Epithelial cell of prostate (primary cell): Measurements from ENCODE around the gene CDS1.

Experiments used
- DNase-seq: peaks from one replicate; pipeline ENCODE4 v3.0.0-alpha.2; 2011; ENCODE audit warnings: low read depth, low spot score
- H3K27ac ChIP-seq: fragments of 450-650 bp; 2 replicates; pipeline ENCODE4 v1.5.1; 2017; ENCODE audit warnings: mild to moderate bottlenecking

The CDS1 gene

GRCh38 chr4:84597450-84597849 lies 14.5 kb downstream of the CDS1 start:
- peak overlapping the region; percentile 98 for H3K27ac ChIP-seq
- DNase-seq: no peak

GRCh38 chr4:84606645-84607044 lies 23.7 kb downstream of the CDS1 start:
- peak overlapping the region; percentile 56 for H3K27ac ChIP-seq
- no peak for DNase-seq

- H3K27ac ChIP-seq: no peak overlapping the region
- DNase-seq: no peak
Observed at GRCh38 chr4:84611531-84611930, 28.6 kb downstream of the CDS1 start.

- no peak overlapping the region for H3K27ac ChIP-seq
- DNase-seq: no peak
Observed at GRCh38 chr4:84614891-84615290, 32.0 kb downstream of the CDS1 start.

- no peak for DNase-seq
- H3K27ac ChIP-seq: no peak overlapping the region
Observed at GRCh38 chr4:84615355-84615754, 32.4 kb downstream of the CDS1 start.

- no peak overlapping the region for H3K27ac ChIP-seq
- DNase-seq: no peak
Observed at GRCh38 chr4:84622959-84623358, 40.0 kb downstream of the CDS1 start.

GRCh38 chr4:84623661-84624060 lies 40.7 kb downstream of the CDS1 start:
- DNase-seq: no peak

GRCh38 chr4:84626673-84627072 lies 43.7 kb downstream of the CDS1 start:
- no peak overlapping the region for H3K27ac ChIP-seq
- no peak for DNase-seq

More at GRCh38 chr4:84623661-84624060, 40.7 kb downstream of the CDS1 start:
- no peak overlapping the region for H3K27ac ChIP-seq

- peak overlapping the region; percentile 67 for H3K27ac ChIP-seq
- DNase-seq: peak; percentile 41
Observed at GRCh38 chr4:84631573-84631972, 48.6 kb downstream of the CDS1 start.

GRCh38 chr4:84632092-84632491 lies 49.2 kb downstream of the CDS1 start:
- DNase-seq: peak; percentile 58
- peak overlapping the region; percentile 67 for H3K27ac ChIP-seq

- peak; percentile 14 for DNase-seq
- no peak overlapping the region for H3K27ac ChIP-seq
Observed at GRCh38 chr4:84634961-84635360, 52.0 kb downstream of the CDS1 start.

- no peak overlapping the region for H3K27ac ChIP-seq
- no peak for DNase-seq
Observed at GRCh38 chr4:84638092-84638491, 55.2 kb downstream of the CDS1 start.

GRCh38 chr4:84639145-84639544 lies 56.2 kb downstream of the CDS1 start:
- DNase-seq: no peak
- H3K27ac ChIP-seq: no peak overlapping the region

- no peak overlapping the region for H3K27ac ChIP-seq
- DNase-seq: no peak
Observed at GRCh38 chr4:84644087-84644486, 61.2 kb downstream of the CDS1 start.

GRCh38 chr4:84647312-84647884 lies 64.5 kb downstream of the CDS1 start:
- H3K27ac ChIP-seq: no peak overlapping the region
- DNase-seq: no peak

- no peak overlapping the region for H3K27ac ChIP-seq
- DNase-seq: no peak
Observed at GRCh38 chr4:84648178-84648577, 65.3 kb downstream of the CDS1 start.

- H3K27ac ChIP-seq: no peak overlapping the region
- no peak for DNase-seq
Observed at GRCh38 chr4:84648863-84649647, 66.1 kb downstream of the CDS1 start.

GRCh38 chr4:84651499-84651898 lies 68.6 kb downstream of the CDS1 start:
- H3K27ac ChIP-seq: no peak overlapping the region
- DNase-seq: no peak

- no peak for DNase-seq
- H3K27ac ChIP-seq: no peak overlapping the region
Observed at GRCh38 chr4:84652478-84652877, 69.6 kb downstream of the CDS1 start.

- no peak overlapping the region for H3K27ac ChIP-seq
- no peak for DNase-seq
Observed at GRCh38 chr4:84660606-84661005, 77.7 kb downstream of the CDS1 start.

GRCh38 chr4:84661191-84661939 lies 78.4 kb downstream of the CDS1 start:
- no peak overlapping the region for H3K27ac ChIP-seq
- DNase-seq: no peak
